Measurements from ENCODE around the gene C1orf167.

C1orf167 gene

DNA sequence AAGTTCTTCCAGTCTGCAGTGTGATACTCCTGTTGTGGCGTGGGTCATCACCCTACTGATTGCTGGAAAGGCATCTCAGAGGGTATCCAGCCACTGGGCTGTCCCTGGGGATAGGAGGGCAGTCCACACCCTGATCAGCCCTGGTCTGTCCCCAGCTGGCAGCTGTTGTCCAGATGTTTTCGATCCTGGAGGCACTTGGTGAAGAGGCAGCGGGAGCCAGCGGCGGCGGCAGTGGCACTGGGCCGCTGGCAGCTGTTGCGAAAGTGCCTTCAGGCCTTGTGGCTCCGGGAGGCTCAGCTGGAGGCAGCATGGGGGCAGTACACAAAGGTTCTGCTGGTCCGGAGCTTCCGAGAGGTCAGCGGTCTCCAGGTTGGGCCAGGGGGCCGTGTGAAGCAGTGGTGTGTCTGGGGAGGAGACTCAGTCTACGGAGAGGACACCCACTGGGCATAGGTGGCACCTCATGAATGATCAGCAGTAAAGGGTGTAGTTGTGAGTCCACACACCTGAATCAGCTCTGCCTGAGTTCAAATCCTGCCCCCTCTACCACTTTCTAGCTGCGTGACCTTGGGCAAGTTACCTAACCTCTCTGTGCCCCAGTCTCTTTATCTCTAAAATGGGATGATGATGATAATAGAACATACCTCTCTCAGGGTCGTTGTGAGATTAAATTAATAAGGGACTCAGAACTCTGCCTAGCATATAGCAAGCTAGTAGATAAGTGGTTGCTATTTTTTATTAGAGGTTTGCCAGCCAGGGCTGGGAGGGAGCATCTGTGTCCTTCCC is 6.1 kb downstream of the C1orf167 start:
- Histone ChIP-seq H3K27ac (ENCODE audit: low read depth, low read length) (no peak overlapping the region), H3K9ac (ENCODE audit: low read length) (no peak overlapping the region), H3K36me3 (ENCODE audit: insufficient read depth, low read length) (no peaks in the 10 kb centered on the region), H3K9me3 (ENCODE audit: low read length) (no peaks in the 10 kb centered on the region), H3K27me3 (ENCODE audit: control insufficient read depth in 1 of 2, insufficient read depth in 2 of 2, low read length in 2 of 2) (peaks cover 0 to 9% of the 10 kb centered on the region in 2 donors), H3K4me1 (ENCODE audit: insufficient read depth, low read length) (no peaks in the 10 kb centered on the region), H3K4me3 (ENCODE audit: low read depth in 1 of 2, low read length in 2 of 2) (no peak overlapping the region)

DNA sequence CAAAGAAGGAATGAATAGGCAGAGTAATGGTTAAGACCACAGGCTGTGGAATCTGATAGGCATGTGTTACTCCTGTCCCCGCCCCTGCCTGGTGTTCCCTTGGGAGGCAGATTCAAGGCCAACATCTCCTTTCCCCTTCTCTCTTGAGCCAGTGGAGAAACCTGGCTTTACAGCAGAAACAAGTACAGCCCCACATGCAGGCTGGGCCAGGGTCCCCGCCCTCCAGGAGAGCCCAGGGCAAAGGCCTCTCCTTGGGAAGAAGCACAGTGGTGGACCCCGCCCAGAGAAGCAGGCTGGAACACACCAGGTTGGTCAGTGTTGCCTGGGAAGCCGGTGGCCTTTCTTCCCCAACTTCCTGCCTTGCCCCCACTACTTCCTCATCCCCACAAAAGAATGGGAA is 6.8 kb downstream of the C1orf167 start:
- Histone ChIP-seq H3K27me3 (ENCODE audit: control insufficient read depth in 1 of 2, insufficient read depth in 2 of 2, low read length in 2 of 2) (peaks cover 0 to 9% of the 10 kb centered on the region in 2 donors), H3K27ac (ENCODE audit: low read depth, low read length) (no peak overlapping the region), H3K4me1 (ENCODE audit: insufficient read depth, low read length) (no peaks in the 10 kb centered on the region), H3K36me3 (ENCODE audit: insufficient read depth, low read length) (no peaks in the 10 kb centered on the region), H3K4me3 (ENCODE audit: low read depth in 1 of 2, low read length in 2 of 2) (no peak overlapping the region), H3K9me3 (ENCODE audit: low read length) (no peaks in the 10 kb centered on the region), H3K9ac (ENCODE audit: low read length) (no peak overlapping the region)

DNA sequence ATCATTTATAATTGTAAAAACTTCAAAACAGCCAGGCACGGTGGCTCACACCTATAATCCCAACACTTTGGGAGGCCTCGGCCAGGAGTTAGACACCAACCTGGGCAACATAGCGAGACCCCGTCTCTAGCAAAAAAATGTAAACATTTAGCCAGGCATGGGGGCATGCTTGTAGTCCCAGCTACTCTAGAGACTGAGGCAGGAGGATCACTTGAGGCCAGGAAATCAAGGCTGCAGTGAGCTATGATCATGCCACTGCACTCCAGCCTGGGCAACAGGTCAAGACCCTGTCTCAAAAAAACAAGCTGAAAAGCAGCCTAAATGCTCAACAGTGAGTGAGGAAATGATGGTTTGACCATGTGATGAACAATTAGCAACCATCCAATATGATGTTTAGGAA is 7.3 kb downstream of the C1orf167 start:
- Histone ChIP-seq H3K27ac (ENCODE audit: low read depth, low read length) (no peak overlapping the region), H3K4me3 (ENCODE audit: low read depth in 1 of 2, low read length in 2 of 2) (no peak overlapping the region), H3K27me3 (ENCODE audit: control insufficient read depth in 1 of 2, insufficient read depth in 2 of 2, low read length in 2 of 2) (peaks cover 0 to 9% of the 10 kb centered on the region in 2 donors), H3K36me3 (ENCODE audit: insufficient read depth, low read length) (no peaks in the 10 kb centered on the region), H3K9me3 (ENCODE audit: low read length) (no peaks in the 10 kb centered on the region), H3K9ac (ENCODE audit: low read length) (no peak overlapping the region), H3K4me1 (ENCODE audit: insufficient read depth, low read length) (no peaks in the 10 kb centered on the region)

DNA sequence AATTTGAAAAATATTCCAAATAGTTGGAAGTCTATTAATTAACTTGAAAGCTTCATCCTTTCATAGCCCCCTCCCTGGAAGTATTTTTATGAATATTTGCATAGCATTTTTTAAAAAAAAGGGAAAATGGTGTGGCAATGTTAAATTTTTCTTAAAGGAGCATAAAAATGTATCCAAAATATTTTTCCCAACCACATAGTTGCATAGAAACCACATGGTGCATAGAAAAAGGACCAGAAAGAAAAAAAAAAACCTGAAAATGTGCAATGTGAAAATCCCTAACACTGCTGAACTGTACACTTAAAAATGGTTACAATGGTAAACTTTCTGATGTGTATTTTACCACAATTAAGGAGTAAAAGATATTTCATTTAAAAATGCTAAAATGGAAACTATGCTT is 8.0 kb downstream of the C1orf167 start:
- no peak overlapping the region for H3K4me3 ChIP-seq (ENCODE audit: low read depth in 1 of 2, low read length in 2 of 2)
- no peak overlapping the region for H3K27ac ChIP-seq (ENCODE audit: low read depth, low read length)
- H3K4me1 ChIP-seq (ENCODE audit: insufficient read depth, low read length): no peaks in the 10 kb centered on the region
- peaks cover 0 to 9% of the 10 kb centered on the region in 2 donors for H3K27me3 ChIP-seq (ENCODE audit: control insufficient read depth in 1 of 2, insufficient read depth in 2 of 2, low read length in 2 of 2)
- no peaks in the 10 kb centered on the region for H3K36me3 ChIP-seq (ENCODE audit: insufficient read depth, low read length)
- no peak overlapping the region for H3K9ac ChIP-seq (ENCODE audit: low read length)
- no peaks in the 10 kb centered on the region for H3K9me3 ChIP-seq (ENCODE audit: low read length)

DNA sequence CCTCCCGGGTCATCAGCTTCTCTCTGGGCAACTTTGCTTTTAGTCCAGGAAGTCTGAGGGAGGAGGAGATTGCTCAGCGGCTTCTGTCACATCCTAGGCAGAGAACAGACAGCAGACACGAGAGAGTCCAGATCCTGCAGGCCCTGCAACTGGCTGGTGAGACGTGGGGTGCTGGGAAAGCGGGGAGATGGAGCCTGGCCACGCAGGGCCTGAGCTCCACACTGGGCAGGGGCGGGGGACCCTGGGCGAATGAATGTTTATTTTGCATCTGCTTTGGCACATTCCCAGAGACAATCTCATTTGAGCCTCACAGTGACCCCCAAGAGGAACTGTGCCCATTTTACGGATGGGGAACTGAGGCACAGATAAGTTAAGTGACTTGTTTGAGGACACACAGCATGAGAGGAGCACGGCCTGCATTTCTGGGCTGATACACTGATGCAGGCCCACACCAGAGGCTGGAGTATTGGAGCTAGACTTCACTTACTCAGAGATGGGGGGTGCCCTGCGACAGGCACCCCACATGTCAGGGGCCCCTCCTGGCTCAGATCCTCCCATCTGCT is 9.6 kb downstream of the C1orf167 start:
- H3K4me3 ChIP-seq (ENCODE audit: low read depth in 1 of 2, low read length in 2 of 2): no peak overlapping the region
- no peak overlapping the region for H3K9ac ChIP-seq (ENCODE audit: low read length)
- no peak overlapping the region for H3K27ac ChIP-seq (ENCODE audit: low read depth, low read length)
- H3K9me3 ChIP-seq (ENCODE audit: low read length): no peaks in the 10 kb centered on the region
- no peaks in the 10 kb centered on the region for H3K4me1 ChIP-seq (ENCODE audit: insufficient read depth, low read length)
- peaks cover 0 to 2% of the 10 kb centered on the region in 2 donors for H3K27me3 ChIP-seq (ENCODE audit: control insufficient read depth in 1 of 2, insufficient read depth in 2 of 2, low read length in 2 of 2)
- H3K36me3 ChIP-seq (ENCODE audit: insufficient read depth, low read length): no peaks in the 10 kb centered on the region

DNA sequence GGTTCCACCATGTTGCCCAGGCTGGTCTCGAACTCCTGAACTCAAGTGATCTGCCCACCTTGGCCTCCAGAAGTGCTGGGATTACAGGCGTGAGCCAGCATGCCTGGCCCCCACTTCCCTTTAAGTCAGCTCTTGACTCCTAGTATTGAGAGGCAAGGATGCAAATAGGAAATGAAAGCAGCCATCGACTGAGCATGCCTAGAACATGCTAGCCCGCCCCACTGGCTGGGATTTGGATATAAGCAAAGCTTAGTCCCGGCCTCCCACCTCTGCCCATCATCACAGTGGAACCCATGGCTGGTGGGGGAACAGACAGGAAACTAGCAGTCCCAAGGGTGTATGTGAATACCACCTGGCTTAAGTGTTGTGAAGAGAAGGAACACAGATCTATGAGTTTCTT is 10.5 kb downstream of the C1orf167 start:
- Histone ChIP-seq H3K27ac (ENCODE audit: low read depth, low read length) (no peak overlapping the region), H3K4me1 (ENCODE audit: insufficient read depth, low read length) (no peaks in the 10 kb centered on the region), H3K4me3 (ENCODE audit: low read depth in 1 of 2, low read length in 2 of 2) (no peak overlapping the region), H3K36me3 (ENCODE audit: insufficient read depth, low read length) (no peaks in the 10 kb centered on the region), H3K9me3 (ENCODE audit: low read length) (no peaks in the 10 kb centered on the region), H3K9ac (ENCODE audit: low read length) (no peak overlapping the region), H3K27me3 (ENCODE audit: control insufficient read depth in 1 of 2, insufficient read depth in 2 of 2, low read length in 2 of 2) (no peaks in the 10 kb centered on the region)

DNA sequence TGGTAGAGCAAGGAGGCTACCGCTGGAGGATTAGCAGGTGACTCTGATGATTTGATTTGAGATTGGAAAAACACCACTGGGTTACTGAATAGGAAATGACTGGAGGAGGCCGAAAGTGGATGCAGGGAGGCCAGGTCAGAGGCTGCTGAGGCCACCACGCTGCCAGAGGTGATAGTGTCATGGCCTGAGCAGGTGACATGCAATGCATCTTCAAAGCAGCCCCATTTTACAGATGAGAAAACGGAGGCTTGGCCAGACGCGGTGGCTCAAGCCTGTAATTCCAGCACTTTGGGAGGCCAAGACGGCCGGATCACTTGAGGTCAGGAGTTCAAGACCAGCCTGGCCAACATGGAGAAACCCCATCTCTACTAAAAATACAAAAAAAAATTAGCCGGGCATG is 12.8 kb downstream of the C1orf167 start:
- Histone ChIP-seq H3K27me3 (ENCODE audit: control insufficient read depth in 1 of 2, insufficient read depth in 2 of 2, low read length in 2 of 2) (no peaks in the 10 kb centered on the region), H3K9ac (ENCODE audit: low read length) (no peak overlapping the region), H3K27ac (ENCODE audit: low read depth, low read length) (no peak overlapping the region), H3K4me1 (ENCODE audit: insufficient read depth, low read length) (no peaks in the 10 kb centered on the region), H3K9me3 (ENCODE audit: low read length) (no peaks in the 10 kb centered on the region), H3K4me3 (ENCODE audit: low read depth in 1 of 2, low read length in 2 of 2) (no peak overlapping the region), H3K36me3 (ENCODE audit: insufficient read depth, low read length) (no peaks in the 10 kb centered on the region)

DNA sequence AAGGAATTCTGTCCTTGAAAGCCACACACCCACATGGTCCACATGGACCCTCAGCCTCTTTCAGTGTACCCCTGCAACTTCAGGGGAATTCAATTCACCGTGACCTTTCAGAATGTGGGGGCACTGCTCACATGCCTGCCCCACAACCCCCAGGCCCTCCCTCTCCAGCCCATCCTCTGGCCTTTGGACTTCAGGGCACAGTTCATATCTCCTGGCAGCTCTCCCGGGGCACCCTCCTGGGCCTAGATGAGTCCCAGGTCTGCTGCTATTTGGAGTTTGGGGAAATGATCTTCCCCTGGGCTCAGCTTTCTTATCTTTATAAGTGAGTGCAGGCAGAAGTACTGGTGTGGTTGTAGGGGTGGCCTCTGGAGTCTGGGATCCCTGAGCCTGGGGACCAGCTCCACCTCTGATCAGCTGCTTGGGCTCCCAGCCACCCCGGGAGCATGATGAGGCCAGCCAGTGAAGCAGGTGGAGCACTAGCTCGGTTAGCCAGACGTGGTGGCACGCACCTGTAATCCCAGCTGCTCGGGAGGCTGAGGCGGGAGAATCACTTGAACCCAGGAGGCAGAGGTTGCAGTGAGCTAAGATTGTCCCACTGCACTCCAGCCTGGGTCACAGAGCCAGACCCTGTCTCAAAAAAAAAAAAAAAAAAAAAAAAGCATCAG is 15.8 kb downstream of the C1orf167 start:
- Histone ChIP-seq H3K9me3 (ENCODE audit: low read length) (no peaks in the 10 kb centered on the region), H3K4me3 (ENCODE audit: low read depth in 1 of 2, low read length in 2 of 2) (no peak overlapping the region), H3K27ac (ENCODE audit: low read depth, low read length) (no peak overlapping the region), H3K36me3 (ENCODE audit: insufficient read depth, low read length) (no peaks in the 10 kb centered on the region), H3K27me3 (ENCODE audit: control insufficient read depth in 1 of 2, insufficient read depth in 2 of 2, low read length in 2 of 2) (no peaks in the 10 kb centered on the region), H3K9ac (ENCODE audit: low read length) (no peak overlapping the region), H3K4me1 (ENCODE audit: insufficient read depth, low read length) (no peaks in the 10 kb centered on the region)

DNA sequence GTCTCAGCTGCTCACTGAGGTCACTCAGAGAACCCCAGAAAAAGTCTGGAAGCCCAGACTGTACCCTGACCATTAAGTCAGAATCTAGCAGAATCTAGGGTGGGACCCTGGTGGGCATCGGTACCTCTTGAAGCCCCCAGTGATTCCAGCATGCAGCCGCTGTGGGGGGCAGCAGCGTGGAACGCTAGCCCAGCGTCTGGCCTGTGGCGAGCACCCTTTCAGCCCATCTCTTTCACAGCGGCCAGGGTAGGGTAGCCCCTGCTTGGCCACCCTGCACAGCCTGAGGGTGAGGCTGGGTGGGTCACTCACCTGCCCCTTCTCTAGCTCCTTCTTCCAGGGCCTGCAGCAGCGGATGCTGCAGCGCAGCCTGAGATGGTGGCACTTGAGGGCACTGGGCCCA is 16.3 kb downstream of the C1orf167 start:
- H3K36me3 ChIP-seq (ENCODE audit: insufficient read depth, low read length): no peaks in the 10 kb centered on the region
- H3K9me3 ChIP-seq (ENCODE audit: low read length): no peaks in the 10 kb centered on the region
- no peaks in the 10 kb centered on the region for H3K27me3 ChIP-seq (ENCODE audit: control insufficient read depth in 1 of 2, insufficient read depth in 2 of 2, low read length in 2 of 2)
- no peaks in the 10 kb centered on the region for H3K4me1 ChIP-seq (ENCODE audit: insufficient read depth, low read length)
- H3K27ac ChIP-seq (ENCODE audit: low read depth, low read length): no peak overlapping the region
- H3K4me3 ChIP-seq (ENCODE audit: low read depth in 1 of 2, low read length in 2 of 2): no peak overlapping the region
- H3K9ac ChIP-seq (ENCODE audit: low read length): no peak overlapping the region

DNA sequence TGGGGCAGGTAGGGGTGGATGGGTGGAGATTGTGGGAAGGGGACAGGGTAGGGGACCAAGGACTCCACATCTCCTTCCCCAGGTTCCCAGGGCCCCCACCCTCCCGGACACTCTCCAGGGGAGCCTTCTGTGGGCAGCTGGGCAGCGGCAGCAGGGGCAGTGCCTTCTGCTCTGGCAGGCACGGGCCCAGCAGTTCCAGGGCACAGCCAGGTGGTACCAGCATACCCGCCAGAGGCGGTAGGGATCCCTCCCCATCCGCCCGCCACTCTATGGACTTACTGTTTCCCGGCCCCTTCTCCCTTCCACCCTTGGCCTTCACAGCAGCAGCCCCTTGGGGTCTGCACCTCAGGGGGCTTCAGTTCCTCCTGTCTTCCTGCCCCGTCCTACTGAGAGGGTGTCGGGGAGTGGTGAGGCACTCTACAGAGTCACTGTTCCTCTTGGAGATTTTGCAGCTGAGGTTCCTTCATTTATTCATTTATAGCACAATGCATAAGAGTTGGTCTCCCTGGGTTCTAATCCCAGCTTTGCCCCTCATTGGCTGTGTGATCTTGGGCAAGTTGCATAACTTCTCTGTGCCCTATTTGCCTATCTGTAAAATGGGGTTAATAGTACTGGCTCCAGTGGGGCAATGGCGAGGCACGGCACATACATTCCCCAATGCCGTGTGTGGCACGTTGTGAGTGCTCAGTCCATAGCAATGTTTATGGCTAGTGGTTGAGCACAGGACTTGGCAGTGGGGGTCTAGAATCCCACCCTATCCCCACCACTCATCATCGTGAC is 17.0 kb downstream of the C1orf167 start:
- Histone ChIP-seq H3K4me1 (ENCODE audit: insufficient read depth, low read length) (no peaks in the 10 kb centered on the region), H3K4me3 (ENCODE audit: low read depth in 1 of 2, low read length in 2 of 2) (no peak overlapping the region), H3K27ac (ENCODE audit: low read depth, low read length) (no peak overlapping the region), H3K9me3 (ENCODE audit: low read length) (no peaks in the 10 kb centered on the region), H3K9ac (ENCODE audit: low read length) (no peak overlapping the region), H3K27me3 (ENCODE audit: control insufficient read depth in 1 of 2, insufficient read depth in 2 of 2, low read length in 2 of 2) (no peaks in the 10 kb centered on the region), H3K36me3 (ENCODE audit: insufficient read depth, low read length) (no peaks in the 10 kb centered on the region)

DNA sequence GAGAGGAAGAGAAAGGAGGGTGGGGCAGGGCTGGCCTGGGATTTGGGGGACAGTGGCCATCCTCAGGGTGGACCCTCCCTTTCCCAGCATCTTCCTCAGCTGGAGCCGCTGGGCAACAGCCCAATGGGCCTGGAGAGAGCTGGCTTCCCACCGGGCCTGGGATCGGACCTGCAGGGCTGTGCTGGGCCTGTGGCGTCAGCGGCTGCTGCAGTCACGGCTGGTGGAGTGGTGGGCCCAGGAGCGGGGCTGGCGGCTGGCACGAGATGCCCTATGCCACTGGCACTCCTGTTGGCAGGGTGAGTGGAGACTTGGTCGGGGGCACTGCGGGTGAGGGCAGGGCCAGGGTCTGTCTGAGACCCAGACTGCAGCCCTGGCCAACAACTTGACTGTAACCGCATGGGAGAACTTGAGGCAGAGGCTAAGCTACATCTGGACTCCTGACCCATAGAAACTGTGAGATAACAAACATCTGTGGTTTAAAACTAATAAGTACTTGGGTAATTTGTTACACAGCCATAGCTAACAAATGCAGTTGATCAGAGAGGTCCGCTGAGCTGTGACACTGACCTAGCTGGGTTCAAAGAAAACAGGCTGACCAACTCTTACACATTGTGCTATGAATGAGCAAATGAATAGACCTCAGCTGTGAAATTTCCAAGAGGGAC is 17.9 kb downstream of the C1orf167 start:
- Histone ChIP-seq H3K9me3 (ENCODE audit: low read length) (no peaks in the 10 kb centered on the region), H3K27me3 (ENCODE audit: control insufficient read depth in 1 of 2, insufficient read depth in 2 of 2, low read length in 2 of 2) (no peaks in the 10 kb centered on the region), H3K4me1 (ENCODE audit: insufficient read depth, low read length) (peaks cover 5% of the 10 kb centered on the region), H3K27ac (ENCODE audit: low read depth, low read length) (no peak overlapping the region), H3K4me3 (ENCODE audit: low read depth in 1 of 2, low read length in 2 of 2) (no peak overlapping the region), H3K9ac (ENCODE audit: low read length) (no peak overlapping the region), H3K36me3 (ENCODE audit: insufficient read depth, low read length) (no peaks in the 10 kb centered on the region)
